H9 (cell line): ENCODE results near the gene SNUPN. TPM values are rescaled to one million over a fixed set of nuclear protein-coding genes. Genes with fewer than 3 reads are reported as not detected.

Experiments
- DNase-seq: peaks from one replicate; pipeline ENCODE4 v3.0.0-alpha.2; 2017
- H2AFZ ChIP-seq: one replicate; pipeline ENCODE4 v1.6.1; 2013; ENCODE audit warnings: mild to moderate bottlenecking, low read length, control low read depth, moderate library complexity
- H2AK5ac ChIP-seq: 2 replicates; pipeline ENCODE4 v1.6.1; 2013; ENCODE audit warnings: low read length, control low read depth, mixed read lengths; ENCODE audit not compliant: insufficient read length
- H2BK120ac ChIP-seq: one replicate; pipeline ENCODE4 v1.6.1; 2013; ENCODE audit warnings: low read depth, mild to moderate bottlenecking, low read length, control low read depth, inconsistent platforms; ENCODE audit not compliant: poor library complexity, severe bottlenecking
- H2BK12ac ChIP-seq: 2 replicates; pipeline ENCODE4 v1.6.1; 2013; ENCODE audit warnings: low read length, control low read depth, mixed read lengths, low read depth; ENCODE audit not compliant: insufficient read length
- H2BK15ac ChIP-seq: 2 replicates; pipeline ENCODE4 v1.6.1; 2013; ENCODE audit warnings: low read depth, low read length, control low read depth
- H2BK20ac ChIP-seq: one replicate; pipeline ENCODE4 v1.6.1; 2013; ENCODE audit warnings: low read depth, mild to moderate bottlenecking, low read length, control low read depth, inconsistent platforms; ENCODE audit not compliant: poor library complexity, severe bottlenecking
- H2BK5ac ChIP-seq: 2 replicates; pipeline ENCODE4 v1.6.1; 2013; ENCODE audit warnings: low read length, control low read depth, mixed read lengths; ENCODE audit not compliant: insufficient read length
- H3K14ac ChIP-seq: 2 replicates; pipeline ENCODE4 v1.6.1; 2013; ENCODE audit warnings: low read length, control low read depth; ENCODE audit not compliant: insufficient read depth
- H3K18ac ChIP-seq: 2 replicates; pipeline ENCODE4 v1.6.1; 2013; ENCODE audit warnings: low read depth, mild to moderate bottlenecking, mixed read lengths, low read length, control low read depth; ENCODE audit not compliant: insufficient read length
- H3K23ac ChIP-seq: 2 replicates; pipeline ENCODE4 v1.6.1; 2013; ENCODE audit warnings: low read length, control low read depth, mixed read lengths, low read depth; ENCODE audit not compliant: insufficient read length
- H3K23me2 ChIP-seq: 2 replicates; pipeline ENCODE4 v1.6.1; 2013; ENCODE audit warnings: low read depth, mild to moderate bottlenecking, mixed read lengths, low read length, control low read depth; ENCODE audit not compliant: insufficient read length, poor library complexity, severe bottlenecking
- H3K27ac ChIP-seq: 2 replicates; pipeline ENCODE4 v1.5.1; 2013; ENCODE audit warnings: low read length, control low read depth, mixed read lengths, low read depth; ENCODE audit not compliant: insufficient read length
- H3K27me3 ChIP-seq: 2 replicates; pipeline ENCODE4 v1.6.1; 2013; ENCODE audit warnings: low read length, control low read depth, inconsistent platforms; ENCODE audit not compliant: insufficient read depth
- H3K4ac ChIP-seq: 2 replicates; pipeline ENCODE4 v1.6.1; 2013; ENCODE audit warnings: low read depth, mild to moderate bottlenecking, control low read depth, inconsistent platforms, low read length, moderate library complexity
- H3K4me1 ChIP-seq: 2 replicates; pipeline ENCODE4 v1.6.1; 2013; ENCODE audit warnings: low read length, control low read depth, inconsistent platforms; ENCODE audit not compliant: insufficient read depth
- H3K4me2 ChIP-seq: 2 replicates; pipeline ENCODE4 v1.6.1; 2013; ENCODE audit warnings: low read length, control low read depth, mixed read lengths; ENCODE audit not compliant: insufficient read length, insufficient read depth
- H3K56ac ChIP-seq: 2 replicates; pipeline ENCODE4 v1.6.1; 2013; ENCODE audit warnings: low read depth, mild to moderate bottlenecking, mixed read lengths, low read length, control low read depth; ENCODE audit not compliant: insufficient read length
- H3K79me1 ChIP-seq: 2 replicates; pipeline ENCODE4 v1.6.1; 2013; ENCODE audit warnings: low read depth, mild to moderate bottlenecking, moderate library complexity, low read length, control low read depth, inconsistent platforms; ENCODE audit not compliant: insufficient read depth, poor library complexity, severe bottlenecking
- H3K79me2 ChIP-seq: 2 replicates; pipeline ENCODE4 v1.6.1; 2013; ENCODE audit warnings: low read length, control low read depth, inconsistent platforms; ENCODE audit not compliant: insufficient read depth
- H3K9ac ChIP-seq: 2 replicates; pipeline ENCODE4 v1.6.1; 2013; ENCODE audit warnings: low read length, control low read depth, mixed read lengths; ENCODE audit not compliant: insufficient read length; ENCODE audit errors: extremely low read depth
- H3K9me3 ChIP-seq: one replicate; pipeline ENCODE4 v1.6.1; 2013; ENCODE audit warnings: low read depth, low read length, inconsistent platforms; ENCODE audit not compliant: control insufficient read depth
- H3T11ph ChIP-seq: one replicate; pipeline ENCODE4 v1.6.1; 2013; ENCODE audit warnings: mild to moderate bottlenecking, low read length, control low read depth, inconsistent platforms
- H4K20me1 ChIP-seq: one replicate; pipeline ENCODE4 v1.6.1; 2013; ENCODE audit not compliant: control insufficient read depth, insufficient read length, insufficient read depth
- H4K5ac ChIP-seq: 2 replicates; pipeline ENCODE4 v1.6.1; 2013; ENCODE audit warnings: low read depth, mild to moderate bottlenecking, mixed read lengths, low read length, control low read depth; ENCODE audit not compliant: insufficient read length
- H4K8ac ChIP-seq: replicated peaks from 2 replicates; pipeline ENCODE4 v1.6.1; 2013; ENCODE audit warnings: low read length, control low read depth, mixed read lengths, low read depth; ENCODE audit not compliant: insufficient read length
- H4K91ac ChIP-seq: 2 replicates; pipeline ENCODE4 v1.6.1; 2013; ENCODE audit warnings: low read depth, mild to moderate bottlenecking, moderate library complexity, mixed read lengths, low read length, control low read depth; ENCODE audit not compliant: insufficient read length
- H3K27ac Mint-ChIP-seq, 3 experiments: 2 replicates in 2 of 3; 3 replicates in 1 of 3; pipeline ENCODE4 v1.8.0; 2020 to 2021; ENCODE audit warnings: mixed read lengths in 3 of 3, mild to moderate bottlenecking in 1 of 3, moderate library complexity in 1 of 3
- H3K27me3 Mint-ChIP-seq: 2 replicates; pipeline ENCODE4 v1.8.0; 2021; ENCODE audit warnings: low read depth, mild to moderate bottlenecking, moderate library complexity, mixed read lengths
- H3K36me3 Mint-ChIP-seq, 3 experiments: 2 replicates in 2 of 3; 3 replicates in 1 of 3; pipeline ENCODE4 v1.8.0; 2020 to 2021; ENCODE audit warnings: low read depth in 3 of 3, mixed read lengths in 3 of 3; ENCODE audit not compliant: insufficient read depth in 1 of 3
- H3K4me1 Mint-ChIP-seq, 2 experiments: 2 replicates each; pipeline ENCODE4 v1.8.0; 2020; ENCODE audit warnings: mixed read lengths in 2 of 2
- H3K4me3 Mint-ChIP-seq, 2 experiments: 2 replicates in 1 of 2; 3 replicates in 1 of 2; pipeline ENCODE4 v1.8.0; 2020 to 2021; ENCODE audit warnings: mild to moderate bottlenecking in 2 of 2, mixed read lengths in 2 of 2, moderate library complexity in 1 of 2
- H3K9me3 Mint-ChIP-seq, 2 experiments: 2 replicates in 1 of 2; 3 replicates in 1 of 2; pipeline ENCODE4 v1.8.0; 2020; ENCODE audit warnings: mild to moderate bottlenecking in 2 of 2, mixed read lengths in 2 of 2, moderate library complexity in 1 of 2
- WGBS: extraction: QIAGEN DNeasy Blood & Tissue Kit; methylation state at CpG from one replicate; pipeline ENCODE4 v1.1.7; 2013; ENCODE audit warnings: missing lambda C conversion rate, low lambda C conversion rate, mixed read lengths; ENCODE audit not compliant: insufficient read length; ENCODE audit errors: extremely low coverage; 5-methylcytosine and 5-hydroxymethylcytosine counted together
- total RNA-seq: library from RNA; stranded (reverse); gene quantifications from 2 replicates; pipeline ENCODE4 v1.2.1, GENCODE V29; 2021
- TF ChIP-seq, protein P1 (sequence below): fragments of 200-600 bp; sonication (generic); conservative IDR thresholded peaks from 3 replicates; pipeline ENCODE4 v1.8.0; 2021; ENCODE audit warnings: antibody characterized with exemption, mild to moderate bottlenecking

Gene SNUPN
- total RNA-seq, 1 experiment from 2014 or later, result 32.7 TPM

DNA sequence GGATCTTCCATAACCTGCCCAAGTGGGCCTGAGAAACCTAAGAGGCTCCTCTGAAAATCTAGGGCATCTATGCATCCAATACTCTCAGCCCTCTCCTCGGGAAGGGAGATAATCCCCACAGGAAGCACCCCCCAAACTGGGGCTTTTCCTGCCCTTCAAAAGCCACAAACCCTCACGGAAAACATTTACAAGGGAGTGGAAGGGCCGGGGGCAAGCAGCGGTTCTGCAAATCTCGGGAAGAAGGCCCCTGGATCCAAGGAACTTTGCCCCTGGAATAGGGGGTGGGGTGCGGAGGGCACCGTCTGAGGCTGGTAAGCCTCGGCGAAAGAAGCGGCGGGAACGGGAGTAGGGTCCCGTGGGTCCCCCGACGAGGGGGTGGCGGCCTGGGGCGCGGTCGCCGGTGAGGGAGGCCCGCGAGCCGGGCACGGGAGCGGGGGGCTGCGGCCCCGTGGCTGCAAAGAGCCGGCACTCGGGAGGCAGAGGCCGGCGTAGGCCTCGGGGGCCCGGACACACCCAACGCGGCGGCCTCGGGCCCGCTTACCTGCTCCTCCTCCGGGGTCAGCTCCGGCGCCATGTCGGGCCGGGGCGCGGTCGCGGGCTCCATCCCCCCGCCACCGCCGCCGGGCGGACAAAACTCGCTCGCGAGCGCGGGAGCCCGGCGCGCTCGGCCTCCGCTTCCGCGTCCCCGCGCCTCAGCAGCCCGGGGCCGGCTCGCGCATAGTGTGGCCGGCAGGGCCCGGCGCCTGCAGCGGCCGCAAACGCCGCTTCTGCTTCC, 47.2 kb downstream of the SNUPN start:
- peaks cover 18% of the 10 kb centered on the region; the same call in 1 of the 2 replicates for H3K79me2 ChIP-seq
- H3K9me3 ChIP-seq, result no peaks in the 10 kb centered on the region
- H3K23me2 ChIP-seq, result peaks cover 10% of the 10 kb centered on the region
- Mint-ChIP-seq H3K27me3 (no peaks in the 10 kb centered on the region), H3K36me3 (peaks cover 0 to 4% (median 3%) of the 10 kb centered on the region in 3 experiments; a peak in 2 of 7 replicates), H3K9me3 (no peaks in the 10 kb centered on the region), H3K27ac (peak overlapping the region in 2 of 3 experiments; percentile 96 to 97), H3K4me1 (peaks cover 23 to 26% of the 10 kb centered on the region in 2 experiments), H3K4me3 (peak overlapping the region; percentile 91 to 99)
- H3K27ac ChIP-seq, result no peak overlapping the region
- no peak overlapping the region for H2BK5ac ChIP-seq
- no peak overlapping the region for H2BK15ac ChIP-seq
- peaks cover 4% of the 10 kb centered on the region for H3K79me1 ChIP-seq
- no peak overlapping the region for H3K18ac ChIP-seq
- peak overlapping the region; percentile 79 for H3K4me2 ChIP-seq
- peak; percentile 34 for DNase-seq
- H3K4me1 ChIP-seq, result peaks cover 2% of the 10 kb centered on the region
- peak overlapping the region; percentile 83 for H3K14ac ChIP-seq
- no peak overlapping the region for H3K56ac ChIP-seq
- H4K5ac ChIP-seq, result no peak overlapping the region
- H3K4ac ChIP-seq, result no peak overlapping the region
- no peak overlapping the region for H4K91ac ChIP-seq
- H2BK12ac ChIP-seq, result no peak overlapping the region
- no peak overlapping the region for H4K8ac ChIP-seq
- H2AK5ac ChIP-seq, result no peak overlapping the region
- H2BK20ac ChIP-seq, result no peak overlapping the region
- H3T11ph ChIP-seq, result no peak overlapping the region
- H3K9ac ChIP-seq, result peak overlapping the region; percentile 83
- H2BK120ac ChIP-seq, result no peak overlapping the region
- H3K23ac ChIP-seq, result no peak overlapping the region
- H4K20me1 ChIP-seq, result no peaks in the 10 kb centered on the region
- TF ChIP-seq, protein P1, sequence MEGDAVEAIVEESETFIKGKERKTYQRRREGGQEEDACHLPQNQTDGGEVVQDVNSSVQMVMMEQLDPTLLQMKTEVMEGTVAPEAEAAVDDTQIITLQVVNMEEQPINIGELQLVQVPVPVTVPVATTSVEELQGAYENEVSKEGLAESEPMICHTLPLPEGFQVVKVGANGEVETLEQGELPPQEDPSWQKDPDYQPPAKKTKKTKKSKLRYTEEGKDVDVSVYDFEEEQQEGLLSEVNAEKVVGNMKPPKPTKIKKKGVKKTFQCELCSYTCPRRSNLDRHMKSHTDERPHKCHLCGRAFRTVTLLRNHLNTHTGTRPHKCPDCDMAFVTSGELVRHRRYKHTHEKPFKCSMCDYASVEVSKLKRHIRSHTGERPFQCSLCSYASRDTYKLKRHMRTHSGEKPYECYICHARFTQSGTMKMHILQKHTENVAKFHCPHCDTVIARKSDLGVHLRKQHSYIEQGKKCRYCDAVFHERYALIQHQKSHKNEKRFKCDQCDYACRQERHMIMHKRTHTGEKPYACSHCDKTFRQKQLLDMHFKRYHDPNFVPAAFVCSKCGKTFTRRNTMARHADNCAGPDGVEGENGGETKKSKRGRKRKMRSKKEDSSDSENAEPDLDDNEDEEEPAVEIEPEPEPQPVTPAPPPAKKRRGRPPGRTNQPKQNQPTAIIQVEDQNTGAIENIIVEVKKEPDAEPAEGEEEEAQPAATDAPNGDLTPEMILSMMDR, result no peak
- no peak overlapping the region for H2AFZ ChIP-seq
- H3K27me3 ChIP-seq, result no peaks in the 10 kb centered on the region
- no CpG with 5 or more reads among the region's 77 CpGs for WGBS
